ENCODE measurements around the gene METTL2B.
"Not testable (repeated sequence)": the region's sequence is repeated elsewhere in the genome, so short reads cannot be mapped to it uniquely, and the experiment has no call there.

Gene METTL2B

DNA sequence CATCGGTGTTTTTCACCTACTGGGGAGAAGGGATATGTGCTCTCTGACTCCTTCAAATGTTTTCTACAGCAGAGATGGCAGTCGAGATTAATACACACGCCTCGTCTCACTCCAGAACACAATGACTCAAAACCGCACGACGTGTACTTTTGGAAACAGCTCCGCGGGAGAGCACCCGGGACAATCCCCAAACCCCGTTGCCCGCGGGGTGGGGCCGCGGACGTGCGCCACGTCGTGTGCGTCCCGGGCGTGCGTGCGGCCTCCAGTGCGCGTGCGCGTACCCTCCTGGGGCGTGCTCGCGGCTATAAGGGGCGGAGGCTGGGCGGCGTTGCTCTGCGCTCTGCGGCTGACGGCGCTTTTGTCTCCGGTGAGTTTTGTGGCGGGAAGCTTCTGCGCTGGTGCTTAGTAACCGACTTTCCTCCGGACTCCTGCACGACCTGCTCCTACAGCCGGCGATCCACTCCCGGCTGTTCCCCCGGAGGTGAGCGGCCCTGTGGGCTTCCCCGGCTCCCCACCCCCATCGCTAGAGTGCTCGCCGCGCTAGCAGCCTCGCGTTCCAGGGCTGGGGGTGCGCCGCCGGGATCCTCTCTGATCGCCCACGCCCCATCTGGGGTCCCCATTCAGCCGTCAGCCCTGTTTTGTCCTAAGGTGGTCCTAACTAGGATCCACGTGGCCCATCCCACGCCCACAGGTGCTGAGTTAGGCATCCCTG, 20.8 kb upstream of the METTL2B start, which contains the start of gene HILPDA:
Gene HILPDA, plus strand, starts transcription at position 336 of the 712 bp plus-strand sequence. CDS start 1,391 bp downstream, outside the sequence.
- peak; percentile 86 to 93 for DNase-seq

DNA sequence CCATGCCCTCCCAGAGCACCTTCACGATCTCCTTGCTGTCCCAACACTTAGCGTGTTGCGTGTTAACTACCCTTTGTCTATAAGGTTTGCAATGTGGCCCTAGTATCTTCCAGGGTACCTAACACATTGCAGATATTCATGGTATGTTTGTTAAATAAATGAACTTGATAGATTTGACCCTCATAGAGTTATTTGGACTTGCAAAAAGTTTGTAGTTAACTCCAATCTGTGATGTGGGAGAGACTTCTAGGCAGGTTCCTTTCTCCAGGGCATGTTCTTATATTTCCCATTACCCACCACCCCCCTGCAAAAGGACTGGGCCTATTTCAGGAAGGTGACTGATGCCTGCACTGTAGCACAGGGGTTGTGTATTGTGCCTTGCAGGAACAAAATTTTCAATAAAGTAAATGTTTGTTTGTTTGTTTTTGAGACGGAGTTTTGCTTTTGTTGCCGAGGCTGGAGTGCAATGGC, 20.3 kb upstream of the METTL2B start:
- peak in 1 of 2 experiments; percentile 73 for DNase-seq

DNA sequence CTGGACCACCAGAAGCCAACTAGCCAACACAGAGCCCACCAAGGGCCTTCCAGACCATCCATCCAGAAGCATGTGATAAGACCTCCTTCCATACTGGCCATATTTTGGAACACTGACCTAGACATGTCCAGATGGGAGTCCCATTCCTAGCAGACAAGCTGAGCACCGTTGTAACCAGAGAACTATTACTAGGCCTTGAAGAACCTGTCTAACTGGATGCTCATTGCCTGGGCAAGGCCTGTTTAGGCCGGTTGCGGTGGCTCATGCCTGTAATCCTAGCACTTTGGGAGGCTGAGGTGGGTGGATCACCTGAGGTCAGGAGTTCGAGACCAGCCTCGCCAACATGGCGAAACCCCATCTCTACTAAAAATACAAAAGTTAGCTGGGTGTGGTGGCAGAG, 19.2 kb upstream of the METTL2B start:
- DNase-seq = not testable (repeated sequence)

DNA sequence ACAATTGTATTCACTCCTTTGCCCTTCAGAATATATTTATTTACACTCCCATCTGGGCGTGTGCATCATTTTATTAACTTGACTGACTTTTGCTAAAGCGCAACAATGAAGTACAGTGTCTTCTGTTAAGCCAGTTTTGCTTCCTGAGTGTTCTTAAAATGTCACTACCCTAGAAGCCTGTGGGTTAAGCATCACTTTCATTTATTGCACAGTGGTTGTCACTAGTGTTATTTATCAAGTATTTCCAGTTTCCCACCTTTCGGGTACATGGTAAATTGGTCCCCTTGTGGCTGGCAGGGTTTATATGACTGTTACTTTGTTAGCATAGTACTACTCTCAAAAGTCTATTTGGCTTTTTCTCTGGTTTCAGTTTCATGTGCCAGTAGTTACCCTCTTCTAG, 17.6 kb upstream of the METTL2B start:
- no peak for DNase-seq

DNA sequence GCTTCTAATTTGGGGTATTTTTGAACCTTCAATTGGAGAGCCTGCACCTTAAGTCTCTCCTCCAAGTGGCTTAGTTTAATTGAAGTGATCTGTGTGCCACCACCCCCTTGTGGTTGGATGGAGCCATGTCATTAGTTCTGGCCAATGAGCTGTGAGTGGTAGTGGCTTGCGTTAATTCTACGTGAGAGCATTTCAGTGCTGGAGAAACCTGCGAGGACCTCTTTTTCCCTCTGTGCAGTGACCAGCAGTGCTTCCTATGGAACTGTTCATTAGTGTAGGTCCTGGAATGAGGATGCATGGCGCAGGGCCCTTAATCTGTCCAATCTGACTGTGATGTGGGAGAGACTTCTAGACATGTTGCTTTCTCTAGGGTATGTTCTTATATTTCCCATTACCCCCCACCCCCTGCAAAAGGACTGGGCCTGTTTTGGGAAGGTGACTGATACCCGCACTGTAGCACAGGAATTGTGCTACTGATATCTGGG, 17.1 kb upstream of the METTL2B start:
- peak in 1 of 2 experiments; percentile 35 for DNase-seq

DNA sequence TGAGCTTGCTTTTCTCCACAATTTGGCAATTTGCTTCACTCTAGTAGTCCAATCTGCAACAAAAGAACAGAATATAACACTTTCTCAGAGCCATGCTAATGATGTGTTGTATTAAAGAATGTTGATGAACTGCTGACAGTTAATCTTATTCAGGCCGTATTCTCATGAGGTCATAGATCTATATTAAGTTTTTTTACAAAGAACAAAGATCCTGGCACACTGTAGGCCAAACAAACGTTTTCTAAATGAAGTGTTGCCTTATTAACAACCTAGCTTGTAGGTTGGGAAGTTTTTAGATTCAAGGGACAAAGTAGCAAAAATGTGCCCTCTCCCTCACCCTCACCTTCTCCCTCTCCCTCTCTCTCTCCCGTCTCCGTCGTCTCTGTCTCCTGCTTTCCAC, 14.1 kb upstream of the METTL2B start:
- DNase-seq = no peak

DNA sequence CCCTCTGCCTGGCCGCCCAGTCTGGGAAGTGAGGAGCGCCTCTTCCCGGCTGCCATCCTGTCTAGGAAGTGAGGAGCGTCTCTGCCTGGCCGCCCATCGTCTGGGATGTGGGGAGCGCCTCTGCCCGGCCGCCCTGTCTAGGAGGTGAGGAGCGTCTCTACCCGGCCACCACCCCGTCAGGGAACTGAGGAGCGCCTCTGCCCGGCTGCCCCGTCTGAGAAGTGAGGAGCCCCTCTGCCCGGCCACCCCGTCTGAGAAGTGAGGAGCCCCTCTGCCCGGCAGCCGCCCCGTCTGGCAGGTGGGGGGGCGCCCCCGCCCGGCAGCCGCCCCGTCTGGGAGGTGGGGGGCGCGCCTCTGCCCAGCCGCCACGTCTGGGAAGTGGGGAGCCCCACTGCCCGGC, 13.2 kb upstream of the METTL2B start:
- not testable (repeated sequence) for DNase-seq

DNA sequence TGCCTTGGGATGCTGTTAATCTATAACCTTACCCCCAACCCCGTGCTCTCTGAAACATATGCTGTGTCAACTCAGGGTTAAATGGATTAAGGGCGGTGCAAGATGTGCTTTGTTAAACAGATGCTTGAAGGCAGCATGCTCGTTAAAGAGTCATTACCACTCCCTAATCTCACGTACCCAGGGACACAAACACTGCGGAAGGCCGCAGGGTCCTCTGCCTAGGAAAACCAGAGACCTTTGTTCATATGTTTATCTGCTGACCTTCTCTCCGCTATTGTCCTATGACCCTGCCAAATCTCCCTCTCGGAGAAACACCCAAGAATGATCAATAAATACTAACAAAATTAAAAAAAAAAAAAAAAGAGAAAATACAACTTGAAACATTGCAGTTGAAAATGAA, 12.6 kb upstream of the METTL2B start:
- not testable (repeated sequence) for DNase-seq

DNA sequence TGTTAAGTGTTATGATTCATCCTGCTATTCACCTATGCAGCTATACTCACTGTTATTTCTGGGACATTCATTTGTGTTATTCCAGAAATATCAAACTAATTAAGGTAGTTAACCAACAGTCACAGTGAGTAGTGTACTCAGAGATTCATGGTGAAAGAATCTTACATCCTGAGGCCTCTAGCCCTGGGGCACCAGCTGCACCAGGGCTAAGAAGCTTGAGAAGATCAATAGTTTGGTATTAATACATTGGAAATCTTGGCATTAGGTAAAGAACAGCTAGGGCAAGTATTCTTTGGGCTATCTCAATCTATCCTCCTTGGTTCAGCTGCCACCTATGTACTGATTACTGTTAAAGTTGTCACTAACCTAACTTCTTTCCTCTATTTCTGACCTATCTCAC, 9.7 kb upstream of the METTL2B start:
- not testable (repeated sequence) for DNase-seq

DNA sequence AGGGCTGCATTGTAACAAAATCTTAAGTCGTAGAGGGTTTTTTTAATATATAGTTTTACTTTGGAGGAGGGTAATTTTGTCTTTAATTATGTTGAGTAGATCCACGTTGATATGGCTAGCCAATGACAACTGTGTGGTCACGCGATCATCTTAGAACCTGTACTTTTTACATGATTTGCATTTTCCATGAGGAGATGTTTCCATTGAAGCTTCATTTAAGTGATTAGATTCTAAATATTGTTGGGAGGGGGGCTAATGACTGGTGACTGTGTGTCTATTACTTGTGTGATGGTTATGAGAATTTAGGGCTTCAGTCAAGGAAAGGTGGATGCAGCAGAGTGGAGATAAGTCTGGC, 765 bp downstream of the METTL2B start:
- DNase-seq = not testable (repeated sequence)

DNA sequence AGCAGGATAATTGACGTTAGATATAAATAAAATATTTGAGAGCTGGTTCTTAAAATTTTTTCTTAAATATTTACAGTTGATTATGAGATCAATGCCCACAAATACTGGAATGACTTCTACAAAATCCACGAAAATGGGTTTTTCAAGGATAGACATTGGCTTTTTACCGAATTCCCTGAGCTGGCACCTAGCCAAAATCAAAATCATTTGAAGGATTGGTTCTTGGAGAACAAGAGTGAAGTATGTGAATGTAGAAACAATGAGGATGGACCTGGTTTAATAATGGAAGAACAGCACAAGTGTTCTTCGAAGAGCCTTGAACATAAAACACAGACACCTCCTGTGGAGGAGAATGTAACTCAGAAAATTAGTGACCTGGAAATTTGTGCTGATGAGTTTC, 2.5 kb downstream of the METTL2B start:
- not testable (repeated sequence) for DNase-seq

DNA sequence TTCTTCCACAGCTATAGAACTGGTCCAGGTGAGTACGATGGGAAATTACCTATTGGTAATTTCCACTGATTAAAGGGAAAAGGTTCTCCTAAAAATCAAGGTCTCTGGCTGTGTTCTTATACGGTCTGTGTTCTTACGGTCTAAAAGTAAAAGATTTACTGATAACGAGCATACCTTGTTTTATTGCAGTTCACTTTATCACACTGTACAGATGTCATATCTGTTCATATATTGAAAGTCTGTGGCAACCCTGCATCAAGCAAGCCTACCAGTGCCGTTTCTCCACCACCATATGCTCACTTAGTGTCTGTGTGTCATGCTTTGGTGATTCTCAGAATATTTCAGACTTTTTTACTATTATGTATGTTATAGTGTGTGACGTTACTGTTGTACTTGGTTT, 11.6 kb downstream of the METTL2B start:
- DNase-seq = not testable (repeated sequence)

DNA sequence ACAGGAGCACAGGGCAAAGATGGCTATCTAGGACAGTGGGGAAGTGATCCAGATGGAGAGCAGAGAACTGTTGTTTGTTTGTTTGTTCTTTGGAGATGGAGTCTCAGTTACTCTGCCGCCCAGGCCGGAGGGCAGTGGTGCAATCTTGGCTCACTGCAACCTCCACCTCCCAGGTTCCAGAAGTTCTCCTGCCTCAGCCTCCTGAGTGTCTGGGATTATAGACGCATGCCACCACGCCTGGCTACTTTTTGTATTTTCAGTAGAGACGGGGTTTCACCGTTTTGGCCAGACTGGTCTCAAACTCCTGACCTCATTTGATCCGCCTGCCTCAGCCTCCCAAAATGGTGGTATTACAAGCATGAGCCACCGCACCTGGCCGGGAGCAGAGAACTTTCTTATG, 20.9 kb downstream of the METTL2B start:
- DNase-seq = no peak

DNA sequence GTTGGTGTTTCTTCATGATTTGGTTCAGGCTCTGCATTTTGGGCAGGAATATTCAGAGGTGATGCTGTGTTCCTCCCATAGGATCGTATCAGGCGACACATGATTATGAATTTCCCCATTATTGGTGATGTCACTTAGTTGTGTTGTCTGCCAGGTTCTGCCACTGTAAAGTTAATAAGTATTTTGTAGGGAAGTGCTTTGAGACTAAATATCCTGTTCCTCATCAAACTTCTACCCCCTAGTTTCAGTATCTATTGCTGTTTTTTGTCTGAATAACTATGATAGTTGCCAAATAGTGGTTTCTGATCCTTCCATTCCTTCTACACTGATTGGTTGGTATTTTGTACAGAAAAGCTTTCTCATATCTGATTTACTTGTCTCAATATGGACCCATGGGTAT, 28.9 kb downstream of the METTL2B start:
- DNase-seq = not testable (repeated sequence)

DNA sequence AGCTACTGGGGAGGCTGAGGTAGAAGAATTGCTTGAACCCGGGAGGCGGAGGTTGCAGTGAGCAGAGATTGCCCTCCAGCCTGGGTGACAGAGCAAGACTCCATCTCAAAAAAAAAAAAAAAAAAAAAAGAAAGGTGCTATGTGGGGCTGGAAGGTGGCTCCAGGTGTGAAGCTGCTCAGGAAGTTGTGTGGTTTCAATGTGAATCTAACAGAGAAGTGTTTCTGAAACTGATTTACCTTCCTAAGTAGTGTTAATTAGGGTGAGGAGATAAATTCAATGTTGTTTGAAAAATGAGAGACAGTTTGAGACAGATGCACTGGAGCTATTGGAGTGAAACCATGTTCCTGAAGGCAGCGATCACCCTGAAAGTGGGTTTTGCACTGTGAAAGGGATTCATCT, 30.3 kb downstream of the METTL2B start:
- not testable (repeated sequence) for DNase-seq

DNA sequence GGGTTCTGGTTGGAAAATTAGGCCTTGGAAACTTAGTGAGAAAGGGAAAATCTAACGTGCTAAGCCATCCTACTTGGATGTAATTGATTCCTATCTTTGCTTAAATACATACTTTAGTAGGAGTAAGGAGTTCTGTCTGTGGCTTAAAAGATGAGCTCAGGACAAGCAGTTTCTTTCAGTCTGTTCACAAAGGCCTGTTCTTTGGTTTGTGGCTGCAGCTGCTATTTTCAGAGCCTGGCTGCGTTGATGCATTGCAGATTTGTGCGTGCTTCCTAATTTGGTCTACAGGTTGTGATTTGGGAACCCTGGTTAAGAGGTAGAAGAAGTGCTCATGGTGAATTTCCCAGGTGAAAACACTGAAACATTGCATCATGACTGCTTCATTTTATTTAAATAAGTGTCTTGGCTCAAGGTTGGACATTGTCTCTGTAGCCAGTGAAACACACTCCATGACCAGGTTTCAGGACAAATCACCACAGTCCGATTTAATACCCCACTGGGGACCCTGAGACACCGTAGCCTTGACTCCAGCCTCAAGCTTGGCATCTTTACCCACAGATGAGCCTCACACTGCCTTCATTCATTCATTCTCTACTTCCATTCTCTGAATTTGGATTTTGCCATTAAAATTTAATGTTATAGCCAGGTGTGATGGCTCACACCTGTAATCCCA, 30.9 kb downstream of the METTL2B start:
- not testable (repeated sequence) for DNase-seq

DNA sequence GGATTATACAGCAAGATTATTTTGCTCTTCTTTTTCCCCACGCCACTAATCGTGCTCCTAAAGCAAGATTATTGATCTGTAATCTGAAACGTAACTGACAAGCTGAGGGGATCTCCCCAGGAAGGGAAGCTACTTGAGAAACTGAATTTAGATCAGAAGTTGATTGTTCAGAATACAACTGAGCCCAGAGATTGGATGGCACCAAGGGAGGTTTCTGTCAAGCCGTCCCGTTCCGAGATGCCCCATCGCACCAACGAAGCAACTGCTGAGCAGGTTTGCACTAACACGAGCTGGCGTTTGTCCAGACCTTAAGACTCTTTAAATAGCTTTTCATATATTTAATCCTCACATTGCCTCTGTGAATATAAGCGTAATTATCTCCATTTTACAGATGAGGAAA, 35.1 kb downstream of the METTL2B start:
- not testable (repeated sequence) for DNase-seq

DNA sequence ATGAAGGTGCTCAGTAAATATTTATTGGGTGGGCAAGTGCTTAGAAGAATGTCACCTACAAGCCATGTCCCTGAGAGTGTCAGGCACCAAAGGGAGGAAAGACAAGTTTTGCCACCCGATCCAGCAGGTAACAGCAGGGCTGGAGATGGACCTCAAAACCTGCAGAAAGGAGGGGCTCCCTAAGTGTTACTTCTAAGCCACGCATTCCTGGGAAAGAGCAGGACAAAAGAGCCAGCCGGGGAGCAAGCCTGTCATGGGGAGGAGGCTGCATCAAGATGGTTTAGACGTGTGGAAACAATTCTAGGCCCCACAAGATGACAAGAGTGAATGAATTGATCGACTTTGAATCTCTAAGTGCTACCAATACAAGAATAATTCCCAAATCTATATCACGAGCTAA, 38.7 kb downstream of the METTL2B start:
- DNase-seq = not testable (repeated sequence)

DNA sequence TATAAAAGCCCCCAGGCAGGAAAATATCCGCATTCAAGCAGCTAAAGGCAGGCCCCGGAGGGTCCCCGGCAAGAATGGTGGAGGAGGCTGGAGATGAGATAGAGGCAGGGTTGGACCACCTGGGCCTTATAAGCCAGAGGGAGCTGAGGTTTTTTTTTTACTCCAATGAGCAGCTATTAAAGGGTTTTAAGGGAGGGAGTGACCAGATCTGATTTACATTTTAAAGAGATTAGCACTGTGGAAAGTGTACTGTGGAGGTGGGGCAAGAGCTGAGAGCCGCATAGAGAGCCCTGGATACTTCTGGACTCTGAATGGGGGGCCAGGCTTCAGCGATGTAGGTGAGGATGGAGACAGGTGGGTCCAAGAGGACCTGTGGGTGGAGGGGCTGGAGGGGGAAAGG, 40.5 kb downstream of the METTL2B start:
- not testable (repeated sequence) for DNase-seq

DNA sequence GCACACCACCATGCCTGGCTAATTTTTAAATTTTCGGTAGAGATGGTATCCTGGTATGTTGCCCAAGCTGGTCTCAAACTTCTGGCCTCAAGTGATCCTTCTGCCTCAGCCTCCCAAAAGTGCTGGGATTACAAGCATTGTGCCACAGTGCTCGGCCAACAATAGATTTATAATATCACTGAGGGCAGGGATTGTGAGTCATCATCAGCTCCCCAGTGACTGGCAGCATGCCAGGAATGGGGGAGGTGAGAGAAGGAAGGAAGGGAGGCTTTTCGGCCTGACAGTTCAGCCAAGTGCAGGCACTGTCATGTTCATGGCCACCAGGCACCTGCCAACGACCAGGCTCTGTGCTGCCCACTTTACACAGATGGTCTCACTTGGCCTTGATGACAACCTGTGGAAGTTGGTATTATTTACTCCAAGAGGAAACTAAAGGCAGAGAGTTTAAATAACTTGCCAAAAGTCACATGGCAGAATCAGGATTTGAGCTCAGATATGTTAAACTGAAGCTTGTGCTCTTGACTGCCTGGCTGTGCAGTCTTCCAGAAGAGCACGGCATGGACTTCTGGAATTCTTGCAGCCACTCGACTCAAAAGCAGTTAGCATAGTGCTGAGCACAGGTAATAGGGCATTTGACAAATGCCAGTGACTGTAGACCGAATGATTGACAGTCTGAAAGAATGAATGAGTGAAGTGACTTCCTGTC, 46.8 kb downstream of the METTL2B start:
- DNase-seq = not testable (repeated sequence)

DNA sequence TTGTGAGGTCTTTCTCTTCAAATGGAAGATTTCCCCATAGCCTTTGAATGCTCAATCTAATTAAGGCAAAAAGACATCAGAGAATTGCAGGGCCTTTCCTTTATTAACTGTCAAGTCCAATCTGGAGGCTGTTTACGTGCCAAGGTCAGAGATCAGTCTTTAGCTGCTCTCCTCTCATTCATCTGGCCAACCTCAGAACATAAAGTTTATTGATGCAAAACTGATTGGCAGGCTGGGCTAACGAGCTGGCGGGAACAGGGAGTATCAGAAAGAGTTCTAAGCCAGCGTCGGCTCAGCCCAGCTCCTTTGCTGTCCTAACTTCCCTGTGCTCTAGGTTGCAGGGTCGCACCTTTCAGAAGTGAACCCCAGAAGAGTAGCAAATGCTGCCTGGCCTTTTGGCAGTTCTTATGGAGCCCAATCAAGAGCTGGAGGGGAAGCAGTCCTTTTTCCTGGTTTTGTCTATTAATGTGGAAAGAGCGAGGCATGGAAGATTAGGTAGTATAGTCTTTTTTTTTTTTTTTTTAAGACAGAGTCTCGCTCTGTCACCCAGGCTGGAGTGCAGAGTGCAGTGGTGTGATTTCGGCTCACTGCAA, 47.5 kb downstream of the METTL2B start:
- DNase-seq = not testable (repeated sequence)

DNA sequence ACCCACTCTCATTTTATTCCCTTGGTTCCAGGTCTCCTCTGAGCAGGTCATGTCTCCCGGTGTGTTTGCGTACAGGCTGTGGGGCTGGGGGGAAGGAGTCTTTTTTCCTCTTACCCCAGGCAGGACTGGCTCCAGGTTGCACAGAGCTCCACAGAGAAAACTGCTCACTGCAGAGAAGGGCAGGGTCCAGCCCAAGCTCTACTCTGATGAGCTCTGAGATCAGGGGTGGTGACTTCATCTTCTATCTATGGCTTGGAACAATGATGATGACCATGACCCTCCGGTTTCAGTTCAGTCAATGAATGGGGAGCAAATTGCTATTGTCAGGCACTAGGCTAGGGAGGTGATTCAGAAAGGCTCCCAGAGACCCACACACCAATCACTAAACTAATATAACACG, 49.0 kb downstream of the METTL2B start:
- not testable (repeated sequence) for DNase-seq

DNA sequence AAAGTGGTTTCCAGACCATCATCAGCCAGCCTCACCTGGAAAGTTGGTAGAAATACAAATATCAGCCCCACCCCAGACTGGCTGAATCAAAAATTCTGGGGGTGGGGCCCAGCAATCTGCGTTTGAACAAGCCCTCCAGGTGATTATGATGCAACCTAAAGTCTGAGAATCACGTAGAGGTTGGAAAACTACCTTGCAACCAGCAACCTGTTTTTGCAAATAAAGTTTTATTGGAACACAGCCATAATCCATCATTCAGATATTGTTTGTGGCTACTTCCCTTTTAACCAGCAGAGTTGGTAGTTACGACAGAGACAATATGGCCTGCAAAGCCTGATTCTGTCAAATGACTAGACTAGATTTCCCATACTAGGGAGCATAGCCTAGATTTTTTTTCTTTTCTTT, 49.5 kb downstream of the METTL2B start:
- not testable (repeated sequence) for DNase-seq

Measured in NCI-H187 (cell line).